Measurements from ENCODE around the gene NOL3. TPM values are rescaled to one million over a fixed set of nuclear protein-coding genes. Genes with fewer than 3 reads are reported as not detected.

The NOL3 gene
- total RNA-seq, 4 donors from 2014 or later, result 55.5 to 95.4 (median 76.6) TPM

DNA sequence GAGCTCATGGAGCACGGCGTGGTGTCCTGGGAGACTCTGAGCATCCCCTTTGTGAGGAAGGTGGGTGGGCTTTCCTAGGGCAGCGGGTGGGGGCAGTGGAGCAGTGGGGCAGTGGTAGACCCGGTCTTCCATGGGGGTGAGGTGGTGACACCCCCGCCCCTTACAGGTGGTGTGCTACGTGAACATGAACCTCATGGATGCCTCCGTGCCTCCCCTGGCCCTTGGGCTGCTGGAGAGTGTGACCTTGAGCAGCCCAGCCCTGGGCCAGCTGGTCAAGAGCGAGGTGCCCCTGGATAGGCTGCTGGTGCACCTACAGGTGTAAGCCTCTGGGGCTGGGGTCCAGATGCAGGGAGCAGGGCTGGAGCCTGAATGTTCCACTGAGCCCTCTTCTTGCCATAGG, 30.2 kb downstream of the NOL3 start:
- Histone ChIP-seq H3K36me3 (peaks cover 0 to 85% (median 16%) of the 10 kb centered on the region in 3 donors), H3K4me1 (peaks cover 0 to 32% (median 13%) of the 10 kb centered on the region in 4 donors), H3K4me3 (no peak overlapping the region), H3K9me3 (no peaks in the 10 kb centered on the region), H3K27me3 (no peaks in the 10 kb centered on the region), H3K27ac (no peak overlapping the region)
- no peak for TF ChIP-seq POLR2A (IDR thresholded peaks at IDR 0.05)
- no peak for TF ChIP-seq EP300 (IDR thresholded peaks at IDR 0.05)
- no peak for TF ChIP-seq CTCF (IDR thresholded peaks at IDR 0.05)
- DNase-seq (ENCODE audit: low spot score in 2 of 2), result no peak
- WGBS, 2 donors, result 89 to 91% methylated on average over 4 to 5 of the region's 8 CpGs

GRCh38 chr16:67201411-67202345, 31.3 kb downstream of the NOL3 start:
- Histone ChIP-seq H3K27ac (no peak overlapping the region), H3K27me3 (no peaks in the 10 kb centered on the region), H3K4me3 (no peak overlapping the region), H3K36me3 (peaks cover 0 to 85% (median 11%) of the 10 kb centered on the region in 3 donors), H3K4me1 (peaks cover 0 to 32% (median 13%) of the 10 kb centered on the region in 4 donors), H3K9me3 (no peaks in the 10 kb centered on the region)
- 89 to 90% methylated on average over 28 to 40 of the region's 40 CpGs for WGBS, 2 donors
- TF ChIP-seq CTCF (IDR thresholded peaks at IDR 0.05), result no peak
- TF ChIP-seq EP300 (IDR thresholded peaks at IDR 0.05), result no peak
- no peak for TF ChIP-seq POLR2A (IDR thresholded peaks at IDR 0.05)
- no peak for DNase-seq (ENCODE audit: low spot score in 2 of 2)

DNA sequence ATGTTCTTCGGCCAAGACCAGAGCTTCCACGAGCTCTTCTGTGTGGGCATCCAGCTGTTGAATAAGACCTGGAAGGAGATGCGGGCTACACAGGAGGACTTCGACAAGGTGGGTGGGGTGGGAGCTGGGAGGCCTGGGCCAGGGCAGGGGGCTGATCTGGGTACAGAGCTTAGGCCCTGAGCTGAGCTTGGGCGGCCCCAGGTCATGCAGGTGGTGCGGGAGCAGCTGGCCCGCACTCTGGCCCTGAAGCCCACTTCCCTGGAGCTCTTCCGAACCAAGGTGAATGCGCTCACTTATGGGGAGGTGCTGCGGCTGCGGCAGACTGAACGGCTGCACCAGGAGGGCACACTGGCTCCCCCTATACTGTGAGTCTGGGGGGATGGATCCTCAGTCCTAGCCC, 32.1 kb downstream of the NOL3 start:
- Histone ChIP-seq H3K9me3 (no peaks in the 10 kb centered on the region), H3K36me3 (peaks cover 0 to 84% (median 4%) of the 10 kb centered on the region in 3 donors), H3K27me3 (no peaks in the 10 kb centered on the region), H3K4me3 (no peak overlapping the region), H3K4me1 (peaks cover 0 to 27% (median 13%) of the 10 kb centered on the region in 4 donors), H3K27ac (no peak overlapping the region)
- 88 to 90% methylated on average over 6 to 10 of the region's 12 CpGs for WGBS, 2 donors
- TF ChIP-seq CTCF (IDR thresholded peaks at IDR 0.05), result no peak
- no peak for TF ChIP-seq EP300 (IDR thresholded peaks at IDR 0.05)
- TF ChIP-seq POLR2A (IDR thresholded peaks at IDR 0.05), result no peak
- no peak for DNase-seq (ENCODE audit: low spot score in 2 of 2)

DNA sequence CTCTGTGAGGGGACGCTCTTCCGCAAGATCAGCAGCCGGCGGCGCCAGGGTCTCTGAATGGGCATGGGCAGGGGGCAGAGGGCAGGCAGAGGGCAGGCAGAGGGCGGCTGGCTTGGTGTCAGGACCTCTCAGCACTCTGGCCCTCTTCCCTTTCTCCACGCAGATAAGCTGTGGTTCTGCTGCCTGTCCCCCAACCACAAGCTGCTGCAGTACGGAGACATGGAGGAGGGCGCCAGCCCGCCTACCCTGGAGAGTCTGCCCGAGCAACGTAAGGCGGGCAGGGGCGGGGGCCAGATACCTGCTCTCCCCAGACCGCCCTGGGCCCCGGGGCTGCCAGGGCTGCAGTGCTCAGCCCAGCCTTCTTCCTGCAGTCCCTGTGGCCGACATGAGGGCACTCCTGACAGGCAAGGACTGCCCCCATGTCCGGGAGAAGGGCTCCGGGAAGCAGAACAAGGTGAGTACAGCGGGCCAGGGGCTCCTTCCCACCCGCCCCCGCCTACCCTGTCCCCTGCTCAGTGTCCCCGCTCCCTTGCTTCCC, 32.7 kb downstream of the NOL3 start:
- TF ChIP-seq POLR2A (IDR thresholded peaks at IDR 0.05) (no peak), CTCF (IDR thresholded peaks at IDR 0.05) (no peak), EP300 (IDR thresholded peaks at IDR 0.05) (no peak)
- H3K4me1 ChIP-seq, result peaks cover 0 to 21% (median 11%) of the 10 kb centered on the region in 4 donors
- no peaks in the 10 kb centered on the region for H3K9me3 ChIP-seq
- peaks cover 0 to 84% (median 0%) of the 10 kb centered on the region in 3 donors for H3K36me3 ChIP-seq
- no peak overlapping the region for H3K27ac ChIP-seq
- 81 to 85% methylated on average over 16 to 22 of the region's 23 CpGs for WGBS, 2 donors
- H3K4me3 ChIP-seq, result no peak overlapping the region
- no peaks in the 10 kb centered on the region for H3K27me3 ChIP-seq
- no peak for DNase-seq (ENCODE audit: low spot score in 2 of 2)

DNA sequence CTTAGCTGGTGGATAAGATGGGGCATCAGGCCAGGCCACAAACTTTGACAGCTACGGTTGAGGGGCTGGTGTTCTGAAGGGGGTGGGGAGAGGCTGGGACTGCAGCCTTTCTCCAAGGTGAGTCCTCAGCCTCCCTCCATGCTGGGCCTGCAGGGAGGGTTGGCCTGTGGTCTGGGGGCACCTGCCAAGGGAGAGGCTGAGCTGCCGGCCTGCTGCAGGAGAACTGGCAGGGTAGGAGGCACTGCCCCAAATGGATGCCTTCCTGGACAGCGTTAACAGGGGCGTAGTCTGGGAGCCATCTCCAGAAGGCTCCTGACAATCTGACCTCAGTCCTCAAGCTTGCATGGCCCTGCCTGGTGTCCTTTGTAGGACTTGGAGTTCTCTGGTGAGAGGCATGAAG, 33.7 kb downstream of the NOL3 start:
- DNase-seq (ENCODE audit: low spot score in 2 of 2), result no peak
- Histone ChIP-seq H3K9me3 (no peaks in the 10 kb centered on the region), H3K4me1 (peaks cover 0 to 10% (median 5%) of the 10 kb centered on the region in 4 donors), H3K4me3 (no peak overlapping the region), H3K36me3 (peaks cover 0 to 87% (median 0%) of the 10 kb centered on the region in 3 donors), H3K27me3 (no peaks in the 10 kb centered on the region), H3K27ac (no peak overlapping the region)
- 76 to 78% methylated on average over 4 of the region's 4 CpGs for WGBS, 2 donors
- TF ChIP-seq EP300 (IDR thresholded peaks at IDR 0.05), result no peak

Measured in tibial nerve (tissue), 4 donors.